OCI-LY1 (cell line): ENCODE measurements around the gene ARPC5L.

Source experiments
- H2AFZ ChIP-seq: fragments of 200-600 bp; sonication (generic), shearing (Covaris generic); 2 replicates; pipeline ENCODE4 v1.6.0; 2014; ENCODE audit warnings: antibody characterized with exemption, mild to moderate bottlenecking, low read length
- H3F3A ChIP-seq: fragments of 200-600 bp; sonication (generic), shearing (Covaris generic); 2 replicates; pipeline ENCODE4 v1.6.0; 2014; ENCODE audit warnings: mild to moderate bottlenecking, antibody characterized with exemption, low read length, moderate library complexity; ENCODE audit not compliant: insufficient read depth
- H3K27ac ChIP-seq: fragments of 200-600 bp; sonication (generic); 2 replicates; pipeline ENCODE4 v1.5.1; 2014; ENCODE audit warnings: low read length, mixed run types, mild to moderate bottlenecking, low read depth; ENCODE audit not compliant: poor library complexity, severe bottlenecking
- H3K27me3 ChIP-seq: fragments of 200-600 bp; sonication (generic); 2 replicates; pipeline ENCODE4 v1.6.0; 2014; ENCODE audit warnings: antibody characterized with exemption, mild to moderate bottlenecking, low read length, moderate library complexity; ENCODE audit not compliant: insufficient read depth
- H3K36me3 ChIP-seq: fragments of 200-600 bp; sonication (generic); 2 replicates; pipeline ENCODE4 v1.6.1; 2014; ENCODE audit warnings: mild to moderate bottlenecking, antibody characterized with exemption, low read length, moderate library complexity, mixed read lengths; ENCODE audit not compliant: insufficient read depth
- H3K4me1 ChIP-seq: fragments of 200-600 bp; sonication (generic); 2 replicates; pipeline ENCODE4 v1.5.1; 2014; ENCODE audit warnings: mild to moderate bottlenecking, low read length, moderate library complexity; ENCODE audit not compliant: insufficient read depth, severe bottlenecking
- H3K4me2 ChIP-seq: fragments of 200-600 bp; sonication (generic), shearing (Covaris generic); 2 replicates; pipeline ENCODE4 v1.6.1; 2014; ENCODE audit warnings: low read length
- H3K4me3 ChIP-seq: fragments of 200-600 bp; sonication (generic); 2 replicates; pipeline ENCODE4 v1.5.1; 2014; ENCODE audit warnings: low read length, low read depth, mild to moderate bottlenecking, mixed read lengths; ENCODE audit not compliant: poor library complexity, severe bottlenecking
- H3K79me2 ChIP-seq: fragments of 200-600 bp; shearing (Covaris generic); 2 replicates; pipeline ENCODE4 v1.6.1; 2016; ENCODE audit warnings: mixed run types, low read length, mixed read lengths; ENCODE audit not compliant: insufficient read depth
- H3K9ac ChIP-seq: fragments of 200-600 bp; sonication (generic), shearing (Covaris generic); 2 replicates; pipeline ENCODE4 v1.6.1; 2014; ENCODE audit warnings: mild to moderate bottlenecking, low read length, mixed read lengths
- H3K9me2 ChIP-seq: fragments of 200-600 bp; sonication (generic), shearing (Covaris generic); 2 replicates; pipeline ENCODE4 v1.6.1; 2014; ENCODE audit warnings: low read depth, mild to moderate bottlenecking, low read length, mixed read lengths
- H3K9me3 ChIP-seq: fragments of 200-600 bp; shearing (Covaris generic); 2 replicates; pipeline ENCODE4 v1.6.1; 2014; ENCODE audit warnings: low read length, mixed read lengths
- H4K20me1 ChIP-seq: fragments of 200-600 bp; sonication (generic), shearing (Covaris generic); 2 replicates; pipeline ENCODE4 v1.6.0; 2016; ENCODE audit warnings: mild to moderate bottlenecking, low read length; ENCODE audit not compliant: insufficient read depth
- EZH2 ChIP-seq: fragments of 200-600 bp; sonication (generic), shearing (Covaris generic); IDR thresholded peaks from 2 replicates; pipeline ENCODE4 v1.8.0; 2017; ENCODE audit warnings: borderline replicate concordance, mixed run types, mild to moderate bottlenecking, antibody characterized with exemption, low read length, moderate library complexity, mixed read lengths
- TF ChIP-seq, protein P1 (sequence below): fragments of 200-600 bp; sonication (generic), shearing (Covaris generic); IDR thresholded peaks from 2 replicates; pipeline ENCODE4 v1.5.1; 2017; ENCODE audit warnings: mild to moderate bottlenecking, antibody characterized with exemption, low read length, moderate library complexity, mixed read lengths

The ARPC5L gene

DNA sequence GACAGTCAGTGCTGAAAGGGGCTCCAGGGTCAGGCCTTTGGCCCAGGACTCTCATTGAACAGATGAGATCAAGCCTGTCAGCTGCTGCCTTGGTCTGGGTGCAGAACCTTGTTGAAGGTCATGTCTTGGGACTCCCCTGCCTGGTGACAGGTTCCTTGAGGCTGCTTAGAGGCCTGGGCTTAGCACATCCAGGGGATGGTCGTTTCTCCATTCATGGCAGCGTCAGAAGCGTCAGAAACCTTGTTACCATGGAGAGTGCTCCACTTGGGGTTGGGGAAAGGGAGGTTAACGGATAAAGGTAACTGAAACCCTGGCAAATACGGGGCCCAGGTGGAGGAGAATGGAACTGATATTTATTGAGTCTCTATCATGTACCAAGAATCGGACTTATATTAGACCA is 8.8 kb downstream of the ARPC5L start:
- Histone ChIP-seq H4K20me1 (no peaks in the 10 kb centered on the region), H3K36me3 (peaks cover 35% of the 10 kb centered on the region), H3K4me1 (peaks cover 45% of the 10 kb centered on the region), H3K27ac (peak overlapping the region; percentile 83), H2AFZ (no peak overlapping the region), H3K9me2 (no peaks in the 10 kb centered on the region), H3K9me3 (no peaks in the 10 kb centered on the region), H3K79me2 (peaks cover 39% of the 10 kb centered on the region), H3K4me2 (peak overlapping the region; percentile 87), H3K4me3 (peak overlapping the region; percentile 88), H3K9ac (peak overlapping the region; percentile 99), H3K27me3 (no peaks in the 10 kb centered on the region), H3F3A (no peaks in the 10 kb centered on the region)
- no peak for TF ChIP-seq EZH2
- TF ChIP-seq, protein P1, sequence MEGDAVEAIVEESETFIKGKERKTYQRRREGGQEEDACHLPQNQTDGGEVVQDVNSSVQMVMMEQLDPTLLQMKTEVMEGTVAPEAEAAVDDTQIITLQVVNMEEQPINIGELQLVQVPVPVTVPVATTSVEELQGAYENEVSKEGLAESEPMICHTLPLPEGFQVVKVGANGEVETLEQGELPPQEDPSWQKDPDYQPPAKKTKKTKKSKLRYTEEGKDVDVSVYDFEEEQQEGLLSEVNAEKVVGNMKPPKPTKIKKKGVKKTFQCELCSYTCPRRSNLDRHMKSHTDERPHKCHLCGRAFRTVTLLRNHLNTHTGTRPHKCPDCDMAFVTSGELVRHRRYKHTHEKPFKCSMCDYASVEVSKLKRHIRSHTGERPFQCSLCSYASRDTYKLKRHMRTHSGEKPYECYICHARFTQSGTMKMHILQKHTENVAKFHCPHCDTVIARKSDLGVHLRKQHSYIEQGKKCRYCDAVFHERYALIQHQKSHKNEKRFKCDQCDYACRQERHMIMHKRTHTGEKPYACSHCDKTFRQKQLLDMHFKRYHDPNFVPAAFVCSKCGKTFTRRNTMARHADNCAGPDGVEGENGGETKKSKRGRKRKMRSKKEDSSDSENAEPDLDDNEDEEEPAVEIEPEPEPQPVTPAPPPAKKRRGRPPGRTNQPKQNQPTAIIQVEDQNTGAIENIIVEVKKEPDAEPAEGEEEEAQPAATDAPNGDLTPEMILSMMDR, result no peak

DNA sequence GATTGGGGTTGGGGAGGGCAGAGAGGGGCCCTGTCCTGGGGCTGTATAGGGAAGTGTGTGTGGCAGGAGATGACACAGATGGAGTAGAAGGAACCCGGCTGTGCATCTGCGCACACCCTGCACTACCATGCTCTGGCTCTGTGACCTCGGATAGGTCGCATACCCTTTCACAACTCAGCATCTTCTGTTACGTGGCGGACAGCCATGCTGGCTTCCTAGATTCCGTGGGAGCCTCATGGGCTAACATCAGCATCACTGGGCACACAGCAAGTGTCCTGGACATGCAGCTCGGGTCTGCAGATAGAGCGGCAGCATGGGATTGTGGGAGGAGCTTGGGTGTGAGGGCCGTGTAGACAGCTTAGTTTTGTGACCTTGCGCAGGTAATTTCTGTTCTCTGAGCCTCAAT is 9.2 kb downstream of the ARPC5L start:
- Histone ChIP-seq H3K36me3 (peaks cover 39% of the 10 kb centered on the region), H3K9me2 (no peaks in the 10 kb centered on the region), H3K9ac (peak overlapping the region; percentile 99), H2AFZ (no peak overlapping the region), H3K4me3 (peak overlapping the region; percentile 88), H3K79me2 (peaks cover 39% of the 10 kb centered on the region), H3K4me1 (peaks cover 45% of the 10 kb centered on the region), H3K9me3 (no peaks in the 10 kb centered on the region), H3K4me2 (peak overlapping the region; percentile 87), H3F3A (no peaks in the 10 kb centered on the region), H3K27me3 (no peaks in the 10 kb centered on the region), H3K27ac (peak overlapping the region; percentile 83), H4K20me1 (no peaks in the 10 kb centered on the region)
- no peak for TF ChIP-seq EZH2
- TF ChIP-seq, protein P1, result no peak

DNA sequence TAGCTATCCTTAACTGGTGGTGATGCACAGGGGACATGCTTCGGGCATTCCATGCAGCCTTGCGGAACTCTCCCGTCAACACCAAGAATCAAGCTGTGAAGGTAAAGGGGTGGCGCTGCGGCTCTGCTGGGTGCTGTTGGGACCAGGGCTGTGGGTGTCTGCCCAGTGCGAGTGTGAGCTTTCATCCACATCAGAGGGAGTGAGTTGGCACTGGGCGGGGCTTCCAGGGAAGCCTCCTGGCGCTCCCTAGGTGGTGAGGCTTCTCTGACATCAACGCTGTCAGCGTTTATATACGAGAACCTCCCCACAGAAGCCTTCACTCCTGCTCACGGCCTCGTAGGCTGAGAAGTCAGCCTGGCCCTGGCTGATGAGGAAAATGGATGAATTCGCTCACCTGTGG is 11.7 kb downstream of the ARPC5L start:
- Histone ChIP-seq H3K9ac (no peak overlapping the region), H3K9me3 (no peaks in the 10 kb centered on the region), H3K27ac (no peak overlapping the region), H3K4me1 (peaks cover 31% of the 10 kb centered on the region), H3K36me3 (peaks cover 63% of the 10 kb centered on the region), H3K4me3 (no peak overlapping the region), H4K20me1 (no peaks in the 10 kb centered on the region), H3F3A (no peaks in the 10 kb centered on the region), H3K27me3 (no peaks in the 10 kb centered on the region), H3K4me2 (no peak overlapping the region), H3K79me2 (peaks cover 31% of the 10 kb centered on the region), H2AFZ (no peak overlapping the region), H3K9me2 (no peaks in the 10 kb centered on the region)
- no peak for TF ChIP-seq EZH2
- TF ChIP-seq, protein P1, result no peak
